Measurements from ENCODE around the gene RHCG.

DNA sequence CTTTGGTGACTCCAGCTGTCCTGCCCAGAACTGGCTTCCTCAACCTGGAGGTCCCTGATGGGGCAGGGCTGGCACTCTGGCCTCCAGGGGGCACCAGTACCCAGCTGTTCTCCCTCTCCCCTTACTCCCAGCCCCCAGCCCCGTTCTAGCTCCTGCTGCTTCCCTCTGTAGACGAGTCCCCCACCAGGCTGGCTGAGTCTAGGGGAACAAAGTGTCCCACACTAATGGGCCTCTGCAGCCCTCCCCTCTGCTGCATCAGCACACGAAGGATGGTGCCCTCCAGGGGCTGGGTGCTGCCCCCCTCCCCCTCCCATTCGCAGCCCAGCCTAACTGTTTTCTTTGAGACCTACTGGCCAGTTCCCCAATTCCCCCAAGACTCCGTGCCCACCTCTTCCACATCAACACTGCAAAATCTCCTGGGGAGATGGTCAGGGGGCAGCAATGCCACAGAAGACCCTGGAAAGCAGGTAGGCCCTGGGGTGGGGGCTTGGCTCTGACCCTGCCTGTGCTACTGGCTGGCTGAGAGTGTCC, 4.2 kb downstream of the RHCG start:
- TF ChIP-seq, protein P1, sequence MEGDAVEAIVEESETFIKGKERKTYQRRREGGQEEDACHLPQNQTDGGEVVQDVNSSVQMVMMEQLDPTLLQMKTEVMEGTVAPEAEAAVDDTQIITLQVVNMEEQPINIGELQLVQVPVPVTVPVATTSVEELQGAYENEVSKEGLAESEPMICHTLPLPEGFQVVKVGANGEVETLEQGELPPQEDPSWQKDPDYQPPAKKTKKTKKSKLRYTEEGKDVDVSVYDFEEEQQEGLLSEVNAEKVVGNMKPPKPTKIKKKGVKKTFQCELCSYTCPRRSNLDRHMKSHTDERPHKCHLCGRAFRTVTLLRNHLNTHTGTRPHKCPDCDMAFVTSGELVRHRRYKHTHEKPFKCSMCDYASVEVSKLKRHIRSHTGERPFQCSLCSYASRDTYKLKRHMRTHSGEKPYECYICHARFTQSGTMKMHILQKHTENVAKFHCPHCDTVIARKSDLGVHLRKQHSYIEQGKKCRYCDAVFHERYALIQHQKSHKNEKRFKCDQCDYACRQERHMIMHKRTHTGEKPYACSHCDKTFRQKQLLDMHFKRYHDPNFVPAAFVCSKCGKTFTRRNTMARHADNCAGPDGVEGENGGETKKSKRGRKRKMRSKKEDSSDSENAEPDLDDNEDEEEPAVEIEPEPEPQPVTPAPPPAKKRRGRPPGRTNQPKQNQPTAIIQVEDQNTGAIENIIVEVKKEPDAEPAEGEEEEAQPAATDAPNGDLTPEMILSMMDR (conservative IDR thresholded peaks at IDR 0.05 in 1 of 2, IDR thresholded peaks at IDR 0.05 in 1 of 2; ENCODE audit: low read depth in 1 of 2, low read length in 2 of 2) = peak in 1 of 2 donors; percentile 16
- no peak for TF ChIP-seq EZH2 (IDR thresholded peaks at IDR 0.05; ENCODE audit: low read length, missing control alignments)
